Effector memory CD8-positive, alpha-beta T cell (primary cell): ENCODE measurements around the gene ATP6AP1.

ENCODE experiments used
- ATAC-seq: fragments of 150-1000 bp; cut with Tn5 transposase; replicated peaks from 2 replicates; pipeline ENCODE4 v1.10.0; 2021; ENCODE audit warnings: mild to moderate bottlenecking, moderate library complexity
- DNase-seq, 3 experiments: peaks; one replicate each; pipeline ENCODE4 v3.0.0; 2021
- H3K27ac Mint-ChIP-seq, 2 donors: one replicate each; pipeline ENCODE4 v1.8.0; 2022; ENCODE audit warnings: mild to moderate bottlenecking in 2 of 2, mixed read lengths in 2 of 2, moderate library complexity in 2 of 2
- H3K27me3 Mint-ChIP-seq, 2 donors: one replicate each; pipeline ENCODE4 v1.8.0; 2022; ENCODE audit warnings: mixed read lengths in 2 of 2
- H3K36me3 Mint-ChIP-seq: one replicate; pipeline ENCODE4 v1.8.0; 2022; ENCODE audit warnings: mild to moderate bottlenecking, moderate library complexity, mixed read lengths; ENCODE audit not compliant: insufficient read depth
- H3K4me1 Mint-ChIP-seq, 2 donors: one replicate each; pipeline ENCODE4 v1.8.0; 2022; ENCODE audit warnings: low read depth in 2 of 2, mixed read lengths in 2 of 2
- H3K4me3 Mint-ChIP-seq, 2 donors: one replicate each; pipeline ENCODE4 v1.8.0; 2022; ENCODE audit warnings: mild to moderate bottlenecking in 2 of 2, mixed read lengths in 2 of 2, moderate library complexity in 2 of 2
- H3K9me3 Mint-ChIP-seq, 2 donors: one replicate each; pipeline ENCODE4 v1.8.0; 2022; ENCODE audit warnings: mixed read lengths in 2 of 2

ATP6AP1 gene

GRCh38 chrX:154429711-154430110, 1.2 kb downstream of the ATP6AP1 start:
- DNase-seq (no peak), ATAC-seq (no peak)
- Mint-ChIP-seq H3K4me3 (peak overlapping the region; percentile 78 to 79), H3K27me3 (no peaks in the 10 kb centered on the region), H3K36me3 (peaks cover 18% of the 10 kb centered on the region), H3K4me1 (peaks cover 15 to 19% of the 10 kb centered on the region in 2 donors), H3K27ac (no peak overlapping the region), H3K9me3 (no peaks in the 10 kb centered on the region)

- Mint-ChIP-seq H3K27me3 (no peaks in the 10 kb centered on the region), H3K4me3 (peak overlapping the region in 1 of 2 donors; percentile 40), H3K9me3 (no peaks in the 10 kb centered on the region)
These were observed 2.0 kb downstream of the ATP6AP1 start for GRCh38 chrX:154430479-154430878.

GRCh38 chrX:154430916-154431315, 2.4 kb downstream of the ATP6AP1 start:
- H3K4me1 Mint-ChIP-seq, result peaks cover 15 to 19% of the 10 kb centered on the region in 2 donors
- peak overlapping the region; percentile 64 to 65 for H3K27ac Mint-ChIP-seq
- ATAC-seq (no peak), DNase-seq (no peak)
- H3K36me3 Mint-ChIP-seq, result peaks cover 23% of the 10 kb centered on the region
- no peak overlapping the region for H3K4me3 Mint-ChIP-seq
- no peaks in the 10 kb centered on the region for H3K9me3 Mint-ChIP-seq
- H3K27me3 Mint-ChIP-seq, result no peaks in the 10 kb centered on the region

More at GRCh38 chrX:154430479-154430878, 2.0 kb downstream of the ATP6AP1 start:
- DNase-seq, result no peak
- ATAC-seq, result no peak
- Mint-ChIP-seq H3K4me1 (peaks cover 15 to 19% of the 10 kb centered on the region in 2 donors), H3K36me3 (peaks cover 23% of the 10 kb centered on the region), H3K27ac (peak overlapping the region; percentile 64 to 65)

GRCh38 chrX:154431341-154431740, 2.9 kb downstream of the ATP6AP1 start:
- peaks cover 26% of the 10 kb centered on the region for H3K36me3 Mint-ChIP-seq
- no peaks in the 10 kb centered on the region for H3K27me3 Mint-ChIP-seq
- H3K27ac Mint-ChIP-seq, result peak overlapping the region in 1 of 2 donors; percentile 60
- ATAC-seq (no peak), DNase-seq (no peak)
- H3K4me1 Mint-ChIP-seq, result peaks cover 18 to 21% of the 10 kb centered on the region in 2 donors
- no peaks in the 10 kb centered on the region for H3K9me3 Mint-ChIP-seq
- no peak overlapping the region for H3K4me3 Mint-ChIP-seq

GRCh38 chrX:154432210-154432609, 3.7 kb downstream of the ATP6AP1 start:
- Mint-ChIP-seq H3K36me3 (peaks cover 29% of the 10 kb centered on the region), H3K4me1 (peaks cover 19 to 23% of the 10 kb centered on the region in 2 donors), H3K9me3 (no peaks in the 10 kb centered on the region), H3K27ac (peak overlapping the region in 1 of 2 donors; percentile 72), H3K27me3 (no peaks in the 10 kb centered on the region), H3K4me3 (no peak overlapping the region)
- no peak for ATAC-seq
- no peak for DNase-seq

GRCh38 chrX:154433605-154434004, 5.1 kb downstream of the ATP6AP1 start:
- peaks cover 35% of the 10 kb centered on the region for H3K36me3 Mint-ChIP-seq
- H3K27ac Mint-ChIP-seq, result no peak overlapping the region

GRCh38 chrX:154434394-154435168, 6.1 kb downstream of the ATP6AP1 start:
- Mint-ChIP-seq H3K4me3 (no peak overlapping the region), H3K27ac (peak overlapping the region in 1 of 2 donors; percentile 17), H3K27me3 (no peaks in the 10 kb centered on the region), H3K36me3 (peaks cover 33% of the 10 kb centered on the region), H3K9me3 (no peaks in the 10 kb centered on the region), H3K4me1 (peaks cover 14 to 18% of the 10 kb centered on the region in 2 donors)
- no peak for ATAC-seq
- DNase-seq, result no peak

More at GRCh38 chrX:154433605-154434004, 5.1 kb downstream of the ATP6AP1 start:
- no peaks in the 10 kb centered on the region for H3K9me3 Mint-ChIP-seq
- H3K27me3 Mint-ChIP-seq, result no peaks in the 10 kb centered on the region
- DNase-seq (no peak), ATAC-seq (no peak)
- no peak overlapping the region for H3K4me3 Mint-ChIP-seq
- H3K4me1 Mint-ChIP-seq, result peaks cover 19 to 20% of the 10 kb centered on the region in 2 donors

- no peak overlapping the region for H3K4me3 Mint-ChIP-seq
These were observed 6.8 kb downstream of the ATP6AP1 start for GRCh38 chrX:154435171-154435733.

GRCh38 chrX:154436374-154436982, 8.0 kb downstream of the ATP6AP1 start:
- peak; percentile 32 to 52 (median 34) for DNase-seq
- no peaks in the 10 kb centered on the region for H3K27me3 Mint-ChIP-seq
- H3K36me3 Mint-ChIP-seq, result peaks cover 41% of the 10 kb centered on the region
- peak overlapping the region; percentile 78 to 89 for H3K4me3 Mint-ChIP-seq
- H3K4me1 Mint-ChIP-seq, result peaks cover 4 to 13% of the 10 kb centered on the region in 2 donors
- no peaks in the 10 kb centered on the region for H3K9me3 Mint-ChIP-seq
- peak overlapping the region; percentile 86 to 88 for H3K27ac Mint-ChIP-seq
- peak; percentile 72 for ATAC-seq

More at GRCh38 chrX:154435171-154435733, 6.8 kb downstream of the ATP6AP1 start:
- Mint-ChIP-seq H3K4me1 (peaks cover 10 to 20% of the 10 kb centered on the region in 2 donors), H3K36me3 (peaks cover 32% of the 10 kb centered on the region), H3K27me3 (no peaks in the 10 kb centered on the region), H3K27ac (peak overlapping the region in 1 of 2 donors; percentile 17), H3K9me3 (no peaks in the 10 kb centered on the region)
- ATAC-seq, result no peak
- no peak for DNase-seq

- Mint-ChIP-seq H3K27me3 (no peaks in the 10 kb centered on the region), H3K9me3 (no peaks in the 10 kb centered on the region), H3K36me3 (peaks cover 47% of the 10 kb centered on the region), H3K4me3 (peak within 1 kb of the TSS; percentile 81 to 89), H3K27ac (peak within 1 kb of the TSS; percentile 87 to 88), H3K4me1 (peaks cover 4 to 17% of the 10 kb centered on the region in 2 donors)
- ATAC-seq (peak; percentile 61), DNase-seq (peak; percentile 45 to 53 (median 52))
These were observed 8.7 kb downstream of the ATP6AP1 start, which contains the start of gene GDI1 for GRCh38 chrX:154436983-154437752. GDI1 (plus strand) TSS chrX:154437154; CDS start chrX:154437255, 101 bp downstream.

GRCh38 chrX:154437971-154438893, 9.8 kb downstream of the ATP6AP1 start:
- Mint-ChIP-seq H3K4me1 (peaks cover 4 to 17% of the 10 kb centered on the region in 2 donors), H3K27ac (peak overlapping the region; percentile 85 to 87), H3K36me3 (peaks cover 47% of the 10 kb centered on the region), H3K27me3 (no peaks in the 10 kb centered on the region), H3K9me3 (no peaks in the 10 kb centered on the region), H3K4me3 (peak overlapping the region; percentile 81 to 89)
- no peak for ATAC-seq
- no peak for DNase-seq

- no peak for ATAC-seq
- no peak for DNase-seq
- no peaks in the 10 kb centered on the region for H3K27me3 Mint-ChIP-seq
- H3K4me1 Mint-ChIP-seq, result peaks cover 4 to 20% of the 10 kb centered on the region in 2 donors
- no peak overlapping the region for H3K4me3 Mint-ChIP-seq
- H3K9me3 Mint-ChIP-seq, result no peaks in the 10 kb centered on the region
- H3K27ac Mint-ChIP-seq, result no peak overlapping the region
- H3K36me3 Mint-ChIP-seq, result peaks cover 44% of the 10 kb centered on the region
These were observed 11.4 kb downstream of the ATP6AP1 start for GRCh38 chrX:154439841-154440240.
